Right cardiac atrium (tissue), 5 donors: ENCODE measurements around the gene B4GALT2. TPM values are rescaled to one million over a fixed set of nuclear protein-coding genes. Genes with fewer than 3 reads are reported as not detected.

Experiments used
- ATAC-seq, 2 donors: fragments of 200-7000 bp; cut with Tn5 transposase; one replicate each; pipeline versions ENCODE4 v1.8.0 to v1.9.1; 2020; ENCODE audit warnings: moderate library complexity in 2 of 2, mild to moderate bottlenecking in 1 of 2
- DNase-seq, 3 donors: peaks; one replicate each; pipeline ENCODE4 v3.0.0-alpha.2; 2020
- H3K27ac ChIP-seq: one replicate; pipeline ENCODE4 v1.5.1; 2013; ENCODE audit warnings: mild to moderate bottlenecking, low read length, control low read depth, moderate library complexity
- H3K27me3 ChIP-seq: one replicate; pipeline ENCODE4 v1.6.1; 2013; ENCODE audit not compliant: control insufficient read depth, insufficient read depth
- H3K4me1 ChIP-seq: one replicate; pipeline ENCODE4 v1.6.1; 2013; ENCODE audit warnings: low read length; ENCODE audit not compliant: control insufficient read depth, insufficient read depth
- H3K4me3 ChIP-seq: one replicate; pipeline ENCODE4 v1.5.1; 2013; ENCODE audit warnings: low read length, control low read depth
- H3K9me3 ChIP-seq: one replicate; pipeline ENCODE4 v1.6.1; 2013; ENCODE audit warnings: low read length; ENCODE audit not compliant: control insufficient read depth
- WGBS: extraction: QIAGEN DNeasy Blood & Tissue Kit; methylation state at CpG from one replicate; pipeline ENCODE4 v1.1.7; 2013; 5-methylcytosine and 5-hydroxymethylcytosine counted together
- intact Hi-C, 4 donors: fragments of 100-400 bp; cut with DNase I; formaldehyde crosslinking; loops; one replicate each; pipeline versions ENCODE4 v1.11.0 to v1.14.0; 2022 to 2023
- polyA plus RNA-seq: library from polyadenylated mRNA; stranded (reverse); fragments of 200-250 nt; gene quantifications from one replicate; pipeline ENCODE4 v1.2.3, GENCODE V29; 2013
- total RNA-seq, 4 donors: library from RNA; stranded (reverse); fragmentation: NEBNext Ultra II Directional; extraction: Animal tissue kit (Norgen Biotek cat#: 25700); gene quantifications; one replicate each; pipeline ENCODE4 v1.2.1, GENCODE V29; 2021
- donor health status: healthy with polysubstance abuse.
- donor health status: DM: no; HTN: yes; CAD: no.
- donor health status: DM: no; HTN: no; CAD: no.
- donor health status: DM: no; HTN: yes; CAD: no; lungs with severe emphysema.
- donor health status: DM: yes; HTN: yes; CAD: no.

The B4GALT2 gene
- total and polyA plus RNA-seq, 5 donors = 29.3 to 39.1 (median 34.4) TPM

- WGBS = 74% methylated on average over 19 of the region's 19 CpGs
- no peaks in the 10 kb centered on the region for H3K4me1 ChIP-seq
- DNase-seq (peak in 2 of 3 donors; percentile 53 to 55), ATAC-seq (peak in 1 of 2 donors; percentile 3)
- H3K27ac ChIP-seq = no peak overlapping the region
- no peaks in the 10 kb centered on the region for H3K9me3 ChIP-seq
- intact Hi-C loops = no loop called here
- H3K4me3 ChIP-seq = peak overlapping the region; percentile 45
- H3K27me3 ChIP-seq = no peaks in the 10 kb centered on the region
Observed at GRCh38 chr1:43990271-43991199, 11.5 kb downstream of the B4GALT2 start.

GRCh38 chr1:43991200-43991475 lies 12.1 kb downstream of the B4GALT2 start:
- Histone ChIP-seq H3K4me3 (peak overlapping the region; percentile 45), H3K4me1 (no peaks in the 10 kb centered on the region), H3K9me3 (no peaks in the 10 kb centered on the region), H3K27ac (peak overlapping the region; percentile 1), H3K27me3 (no peaks in the 10 kb centered on the region)
- ATAC-seq = peak; percentile 25 to 37
- WGBS = 0% methylated on average over 10 of the region's 10 CpGs
- DNase-seq = no peak
- intact Hi-C loops = no loop called here

- H3K9me3 ChIP-seq = no peaks in the 10 kb centered on the region
- H3K27ac ChIP-seq = peak within 1 kb of the TSS; percentile 1
- DNase-seq (peak; percentile 90 to 95 (median 93)), ATAC-seq (peak; percentile 88 to 91)
- peak within 1 kb of the TSS; percentile 45 for H3K4me3 ChIP-seq
- intact Hi-C loops = no loop called here
- no peaks in the 10 kb centered on the region for H3K27me3 ChIP-seq
- no peaks in the 10 kb centered on the region for H3K4me1 ChIP-seq
- 1% methylated on average over 66 of the region's 66 CpGs for WGBS
Observed at GRCh38 chr1:43991476-43992231, 12.6 kb downstream of the B4GALT2 start, which contains the start of gene CCDC24. Gene CCDC24 (plus strand): TSS chr1:43991599. CDS start chr1:43991879, 280 bp downstream.

- Histone ChIP-seq H3K4me3 (peak overlapping the region; percentile 45), H3K27ac (no peak overlapping the region), H3K27me3 (no peaks in the 10 kb centered on the region), H3K4me1 (no peaks in the 10 kb centered on the region), H3K9me3 (no peaks in the 10 kb centered on the region)
- no peak for ATAC-seq
- WGBS = 49% methylated on average over 11 of the region's 11 CpGs
- DNase-seq = peak in 2 of 3 donors; percentile 34 to 35
- intact Hi-C loops = no loop called here
Observed at GRCh38 chr1:43992232-43992995, 13.4 kb downstream of the B4GALT2 start.

DNA sequence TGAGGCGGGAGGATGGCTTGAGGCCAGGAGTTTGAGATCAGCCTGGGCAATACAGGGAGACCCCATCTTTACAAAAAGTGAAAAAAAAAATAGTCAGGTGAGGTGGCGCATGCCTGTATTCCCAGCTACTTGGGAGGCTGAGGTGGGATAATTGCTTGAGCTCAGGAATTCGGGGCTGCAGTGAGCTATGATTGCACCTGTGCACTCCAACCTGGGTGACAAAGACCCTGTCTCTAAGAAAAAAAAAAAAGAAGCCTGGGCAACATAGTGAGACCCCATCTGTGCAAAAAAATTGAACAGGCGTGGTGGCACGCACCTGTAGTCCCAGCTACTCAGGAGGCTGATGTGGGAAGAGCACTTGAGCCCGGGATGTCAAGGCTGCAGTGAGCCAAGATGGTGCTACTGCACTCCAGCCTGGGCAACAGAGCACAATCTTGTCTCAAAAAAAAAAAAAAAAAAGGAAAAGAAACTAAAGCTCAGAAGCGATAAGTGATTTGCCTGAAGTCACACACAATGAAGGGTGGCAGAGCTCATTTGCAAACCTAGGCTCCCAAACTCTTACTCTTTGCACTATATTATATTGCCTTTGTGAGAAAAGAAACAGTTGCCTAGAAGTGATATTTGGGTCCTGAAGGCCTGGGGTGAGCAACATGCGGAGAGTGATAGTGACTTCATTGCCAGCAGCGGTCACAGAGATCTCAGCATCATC lies 14.3 kb downstream of the B4GALT2 start:
- Histone ChIP-seq H3K27me3 (no peaks in the 10 kb centered on the region), H3K4me3 (no peak overlapping the region), H3K9me3 (no peaks in the 10 kb centered on the region), H3K27ac (no peak overlapping the region), H3K4me1 (no peaks in the 10 kb centered on the region)
- no peak for ATAC-seq
- intact Hi-C loops = no loop called here
- WGBS = 92% methylated on average over 9 of the region's 9 CpGs
- peak in 1 of 3 donors; percentile 6 for DNase-seq

GRCh38 chr1:43994071-43994470 lies 15.1 kb downstream of the B4GALT2 start:
- ATAC-seq = no peak
- Histone ChIP-seq H3K27ac (no peak overlapping the region), H3K4me3 (no peak overlapping the region), H3K27me3 (no peaks in the 10 kb centered on the region), H3K4me1 (no peaks in the 10 kb centered on the region), H3K9me3 (no peaks in the 10 kb centered on the region)
- 93% methylated on average over 7 of the region's 7 CpGs for WGBS
- intact Hi-C loops = no loop called here
- DNase-seq = peak in 2 of 3 donors; percentile 22 to 24

DNA sequence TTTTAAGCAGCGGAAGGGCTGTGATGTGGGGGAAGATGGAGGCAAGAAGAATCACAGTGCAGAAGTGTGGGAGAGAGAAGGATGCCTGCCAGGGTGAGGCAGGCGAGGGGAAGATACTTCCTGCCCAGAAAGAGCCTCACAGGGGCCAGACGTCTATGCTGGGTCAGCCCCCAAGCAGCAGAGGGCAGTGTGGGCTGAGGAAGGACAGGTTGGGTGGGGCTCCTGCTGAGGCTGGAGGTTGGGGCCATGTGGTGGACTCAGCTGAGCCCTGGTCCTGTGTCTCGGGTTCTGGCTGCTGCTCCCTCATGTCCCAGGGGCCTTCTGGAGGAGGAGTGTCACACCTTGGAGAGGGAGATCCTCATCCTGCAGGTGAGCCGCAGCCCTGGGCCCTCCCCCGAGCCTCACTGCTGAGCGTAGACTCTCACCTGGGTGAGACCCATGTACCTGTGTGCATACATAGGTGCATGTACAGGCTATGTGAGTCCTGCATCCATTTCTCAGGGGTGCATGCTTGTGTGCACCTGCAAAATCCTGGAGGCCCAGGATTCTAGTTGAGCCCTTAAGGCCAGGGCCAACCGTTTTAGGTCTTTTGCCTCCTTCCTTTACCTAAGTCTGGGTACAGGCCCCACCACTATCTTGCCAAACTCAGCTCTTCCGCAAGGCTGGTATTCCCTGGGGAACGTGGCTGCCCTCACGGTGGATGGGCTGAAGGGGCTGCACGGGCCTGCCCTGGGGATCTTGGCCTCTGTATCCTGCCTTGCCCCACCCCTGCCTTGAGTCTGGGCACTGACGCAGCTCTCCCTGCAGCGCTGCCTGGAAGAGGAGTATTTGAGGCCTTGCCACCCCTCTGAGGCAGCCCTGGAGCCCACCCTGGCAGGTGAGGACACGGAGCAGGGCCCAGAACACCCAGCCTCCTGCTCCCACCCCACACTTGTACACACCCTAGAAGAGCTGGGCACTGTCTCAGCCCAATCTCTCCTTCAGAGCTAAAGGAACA lies 16.1 kb downstream of the B4GALT2 start:
- H3K9me3 ChIP-seq = no peaks in the 10 kb centered on the region
- ATAC-seq (no peak), DNase-seq (peak in 1 of 3 donors; percentile 43)
- no peak overlapping the region for H3K4me3 ChIP-seq
- no peaks in the 10 kb centered on the region for H3K27me3 ChIP-seq
- intact Hi-C loops = loop anchor here in 1 of 4 donors (5.0 kb wide), 1 partner anchor 37 kb away; the partner anchor contains the start of gene SLC6A9
- WGBS = 76% methylated on average over 15 of the region's 15 CpGs
- no peak overlapping the region for H3K27ac ChIP-seq
- H3K4me1 ChIP-seq = no peaks in the 10 kb centered on the region

- WGBS = 73% methylated on average over 21 of the region's 21 CpGs
- no peak overlapping the region for H3K4me3 ChIP-seq
- intact Hi-C loops = loop anchor here in 1 of 4 donors (5.0 kb wide), 1 partner anchor 36 kb away; the partner anchor contains the start of gene SLC6A9
- H3K27me3 ChIP-seq = no peaks in the 10 kb centered on the region
- no peaks in the 10 kb centered on the region for H3K4me1 ChIP-seq
- H3K9me3 ChIP-seq = no peaks in the 10 kb centered on the region
- ATAC-seq = no peak
- no peak overlapping the region for H3K27ac ChIP-seq
- DNase-seq = peak in 1 of 3 donors; percentile 54
Observed at GRCh38 chr1:43995984-43996732, 17.1 kb downstream of the B4GALT2 start.

GRCh38 chr1:43996733-43997115 lies 17.7 kb downstream of the B4GALT2 start:
- intact Hi-C loops = loop anchor here in 1 of 4 donors (5.0 kb wide), 1 partner anchor 36 kb away; the partner anchor contains the start of gene SLC6A9
- ATAC-seq (no peak), DNase-seq (no peak)
- WGBS = 74% methylated on average over 6 of the region's 6 CpGs
- no peaks in the 10 kb centered on the region for H3K27me3 ChIP-seq
- no peak overlapping the region for H3K4me3 ChIP-seq
- no peak overlapping the region for H3K27ac ChIP-seq
- no peaks in the 10 kb centered on the region for H3K9me3 ChIP-seq
- no peaks in the 10 kb centered on the region for H3K4me1 ChIP-seq
